ENCODE results near the gene P3H3.
A peak's percentile ranks its signal among the peaks of the same experiment; 100 is the strongest.

The P3H3 gene

DNA sequence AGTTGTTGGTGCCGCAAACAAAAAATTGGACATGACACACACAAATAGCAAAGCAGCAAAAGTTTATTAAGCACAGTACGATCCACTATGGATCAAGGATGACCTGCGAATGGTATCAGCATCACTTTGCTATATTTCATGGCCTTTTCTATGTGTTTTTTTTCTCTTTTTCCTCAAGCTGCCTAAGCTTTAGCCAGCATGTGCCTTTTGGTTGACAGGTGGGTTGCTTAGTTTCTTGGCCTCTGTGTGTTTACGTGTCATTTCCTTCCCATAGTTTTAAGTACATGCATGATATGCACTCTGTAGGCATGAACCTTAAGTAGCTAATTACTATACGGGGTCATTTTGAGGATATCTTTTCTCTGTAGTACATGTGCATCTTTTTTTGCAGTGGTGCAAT, 29.1 kb upstream of the P3H3 start:
- no peak overlapping the region for H3K27ac ChIP-seq
- no peak for DNase-seq (ENCODE audit: low read depth, low spot score)

DNA sequence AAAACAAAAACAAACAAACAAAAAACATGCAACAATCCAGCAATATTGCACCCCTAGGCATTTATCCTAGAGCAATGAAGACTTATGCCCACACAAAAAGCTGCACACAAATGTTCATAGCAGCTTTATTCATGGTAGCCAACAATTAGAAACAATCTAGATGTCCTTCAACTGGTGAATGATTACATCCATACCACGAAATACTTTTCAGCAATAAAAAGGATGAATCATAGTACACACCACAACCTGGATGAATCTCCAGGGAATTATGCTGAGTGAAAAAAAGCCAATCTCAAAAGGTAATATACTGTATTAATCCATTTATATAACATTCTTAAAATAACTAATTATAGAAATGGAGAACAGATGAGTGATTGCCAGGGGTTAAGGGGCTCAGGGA, 21.0 kb upstream of the P3H3 start:
- DNase-seq (ENCODE audit: low read depth, low spot score): no peak
- H3K27ac ChIP-seq: no peak overlapping the region

DNA sequence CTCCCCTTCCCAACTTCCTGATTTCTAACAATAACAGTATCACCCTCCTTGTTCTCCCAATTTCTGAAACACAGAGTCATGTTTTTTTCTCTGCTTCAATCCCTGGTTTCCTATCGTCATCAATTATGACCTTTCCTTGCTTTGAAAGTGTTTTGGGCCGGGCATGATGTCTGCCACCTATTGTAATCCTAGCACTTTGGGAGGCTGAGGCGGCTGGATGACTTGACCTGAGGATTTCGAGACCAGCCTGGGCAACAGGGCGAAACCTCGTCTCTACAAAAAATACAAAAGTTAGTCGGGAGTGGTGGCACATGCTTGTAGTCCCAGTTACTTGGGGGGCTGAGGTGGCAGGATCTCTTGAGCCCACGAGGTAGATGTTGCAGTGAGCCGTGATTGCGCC, 19.2 kb upstream of the P3H3 start:
- DNase-seq (ENCODE audit: low read depth, low spot score): no peak
- H3K27ac ChIP-seq: no peak overlapping the region

DNA sequence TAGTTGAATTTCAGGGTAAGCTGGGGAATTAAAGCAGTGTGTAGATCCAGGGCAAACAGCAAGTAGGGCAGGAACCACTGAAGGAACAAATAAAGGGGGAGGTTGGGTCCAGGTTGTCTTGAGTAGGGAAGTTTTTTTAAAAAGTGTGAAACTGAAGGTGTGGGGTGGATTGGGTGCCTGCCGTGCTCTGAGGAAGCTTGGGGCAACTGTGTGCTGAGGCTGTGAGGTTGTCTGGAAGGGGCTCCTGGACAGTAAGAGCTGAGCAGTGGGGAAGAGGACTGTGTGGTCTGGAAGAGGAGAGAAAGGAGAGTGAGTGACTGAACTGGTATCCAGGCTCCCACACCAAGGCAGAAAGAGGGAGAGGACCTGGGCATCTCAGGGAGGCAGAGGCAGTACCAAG, 17.4 kb upstream of the P3H3 start:
- no peak for DNase-seq (ENCODE audit: low read depth, low spot score)
- no peak overlapping the region for H3K27ac ChIP-seq

DNA sequence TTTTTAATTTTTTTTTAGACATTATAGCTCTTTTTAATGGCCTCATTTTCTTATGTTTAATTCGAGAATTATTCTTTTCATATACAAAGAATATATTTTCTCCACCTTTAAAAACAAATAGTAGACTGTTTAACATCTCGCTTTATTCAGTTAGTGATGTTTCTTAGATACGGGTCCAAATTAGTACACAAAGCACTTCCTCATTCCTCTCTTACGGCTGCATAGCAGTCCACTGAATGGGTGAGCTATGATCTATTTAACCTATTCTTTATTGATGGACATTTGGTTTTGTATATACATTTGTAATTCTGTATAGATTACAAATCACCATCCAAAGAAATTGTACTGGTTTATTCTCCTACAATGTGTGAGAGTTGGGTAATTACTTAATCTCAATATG, 14.8 kb upstream of the P3H3 start:
- H3K27ac ChIP-seq: no peak overlapping the region
- DNase-seq (ENCODE audit: low read depth, low spot score): no peak

DNA sequence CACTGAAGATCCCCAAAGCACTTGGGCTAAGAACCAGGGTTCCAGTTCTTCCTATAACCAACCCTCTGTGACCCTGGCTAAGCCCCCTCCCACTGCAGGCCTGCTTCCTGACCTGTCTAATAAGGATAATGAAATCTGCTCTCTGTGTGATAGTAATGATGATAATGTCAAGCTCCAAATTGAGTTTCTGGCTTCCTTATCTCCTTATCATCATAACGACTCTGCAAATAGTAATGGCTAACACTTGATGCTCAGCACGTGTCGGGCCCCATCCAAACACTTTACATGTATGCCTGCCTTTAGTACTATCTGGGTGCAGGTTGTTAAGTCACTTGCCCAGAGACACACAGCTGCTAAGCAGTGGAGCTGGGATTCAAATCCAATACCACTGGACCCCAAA, 11.6 kb upstream of the P3H3 start:
- H3K27ac ChIP-seq: no peak overlapping the region
- DNase-seq (ENCODE audit: low read depth, low spot score): no peak

DNA sequence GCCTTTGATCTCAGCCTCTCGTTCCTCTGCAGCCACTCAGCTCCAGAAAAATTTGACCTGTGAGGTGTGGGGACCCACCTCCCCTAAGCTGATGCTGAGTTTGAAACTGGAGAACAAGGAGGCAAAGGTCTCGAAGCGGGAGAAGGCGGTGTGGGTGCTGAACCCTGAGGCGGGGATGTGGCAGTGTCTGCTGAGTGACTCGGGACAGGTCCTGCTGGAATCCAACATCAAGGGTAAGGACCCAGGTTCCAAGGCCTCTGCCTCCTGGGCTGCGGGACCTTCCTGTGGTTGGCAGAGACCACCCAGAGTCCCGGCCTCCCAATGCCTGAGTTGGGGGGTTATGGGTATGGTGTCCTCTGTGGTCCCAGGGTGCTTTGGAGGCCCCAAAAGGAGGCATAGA, 11.1 kb upstream of the P3H3 start:
- no peak overlapping the region for H3K27ac ChIP-seq
- no peak for DNase-seq (ENCODE audit: low read depth, low spot score)

DNA sequence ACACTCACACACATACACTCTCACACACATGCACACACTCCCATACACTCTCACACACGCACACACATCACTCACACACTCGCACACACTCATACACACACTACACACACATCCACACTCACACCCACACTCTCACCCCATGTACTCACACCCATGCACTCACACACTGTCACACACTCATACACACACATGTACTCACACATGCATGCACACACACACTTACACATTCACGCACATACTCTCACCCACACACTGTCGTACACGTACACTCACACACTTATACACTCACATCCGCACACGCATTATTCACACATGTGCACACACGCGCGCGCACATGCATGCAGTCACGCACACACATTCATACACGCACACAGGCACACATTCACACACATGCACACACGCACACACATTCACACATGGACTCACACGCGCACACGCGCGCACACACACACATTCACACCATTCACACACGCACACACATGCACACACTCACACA, 10.5 kb upstream of the P3H3 start:
- no peak overlapping the region for H3K27ac ChIP-seq
- no peak for DNase-seq (ENCODE audit: low read depth, low spot score)

DNA sequence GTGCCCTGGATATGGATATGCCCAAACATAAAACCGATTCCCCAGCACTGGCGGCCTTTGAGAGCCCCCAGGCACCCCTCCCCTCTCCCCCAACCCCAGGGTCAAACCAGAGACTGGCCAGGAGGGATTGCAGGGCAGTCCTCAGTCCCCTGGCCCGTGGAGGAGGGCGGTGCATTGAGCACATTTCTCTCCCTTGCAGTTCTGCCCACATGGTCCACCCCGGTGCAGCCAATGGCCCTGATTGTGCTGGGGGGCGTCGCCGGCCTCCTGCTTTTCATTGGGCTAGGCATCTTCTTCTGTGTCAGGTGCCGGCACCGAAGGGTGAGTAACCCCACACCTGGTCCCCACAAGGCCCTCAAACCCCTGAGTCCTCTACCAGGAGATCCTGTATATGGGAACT, 10.0 kb upstream of the P3H3 start:
- DNase-seq (ENCODE audit: low read depth, low spot score): no peak
- no peak overlapping the region for H3K27ac ChIP-seq

DNA sequence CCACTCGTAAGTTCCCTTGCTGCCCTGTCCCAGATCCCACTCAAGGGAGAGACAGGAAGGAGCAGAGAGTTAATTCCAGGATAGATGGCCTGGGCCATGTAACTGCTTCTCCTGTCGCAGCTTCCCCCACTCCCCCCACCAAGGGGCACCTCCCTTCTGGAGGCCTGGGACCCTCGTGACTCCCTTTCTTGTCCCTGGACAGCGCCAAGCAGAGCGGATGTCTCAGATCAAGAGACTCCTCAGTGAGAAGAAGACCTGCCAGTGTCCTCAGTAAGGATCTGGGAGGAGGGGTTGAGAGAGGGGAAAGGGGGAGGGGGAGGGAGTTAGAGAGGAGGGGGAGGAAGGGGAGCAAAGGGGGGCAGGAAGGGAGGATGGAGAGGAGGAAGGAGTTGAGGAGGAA, 9.6 kb upstream of the P3H3 start:
- no peak for DNase-seq (ENCODE audit: low read depth, low spot score)
- H3K27ac ChIP-seq: no peak overlapping the region

DNA sequence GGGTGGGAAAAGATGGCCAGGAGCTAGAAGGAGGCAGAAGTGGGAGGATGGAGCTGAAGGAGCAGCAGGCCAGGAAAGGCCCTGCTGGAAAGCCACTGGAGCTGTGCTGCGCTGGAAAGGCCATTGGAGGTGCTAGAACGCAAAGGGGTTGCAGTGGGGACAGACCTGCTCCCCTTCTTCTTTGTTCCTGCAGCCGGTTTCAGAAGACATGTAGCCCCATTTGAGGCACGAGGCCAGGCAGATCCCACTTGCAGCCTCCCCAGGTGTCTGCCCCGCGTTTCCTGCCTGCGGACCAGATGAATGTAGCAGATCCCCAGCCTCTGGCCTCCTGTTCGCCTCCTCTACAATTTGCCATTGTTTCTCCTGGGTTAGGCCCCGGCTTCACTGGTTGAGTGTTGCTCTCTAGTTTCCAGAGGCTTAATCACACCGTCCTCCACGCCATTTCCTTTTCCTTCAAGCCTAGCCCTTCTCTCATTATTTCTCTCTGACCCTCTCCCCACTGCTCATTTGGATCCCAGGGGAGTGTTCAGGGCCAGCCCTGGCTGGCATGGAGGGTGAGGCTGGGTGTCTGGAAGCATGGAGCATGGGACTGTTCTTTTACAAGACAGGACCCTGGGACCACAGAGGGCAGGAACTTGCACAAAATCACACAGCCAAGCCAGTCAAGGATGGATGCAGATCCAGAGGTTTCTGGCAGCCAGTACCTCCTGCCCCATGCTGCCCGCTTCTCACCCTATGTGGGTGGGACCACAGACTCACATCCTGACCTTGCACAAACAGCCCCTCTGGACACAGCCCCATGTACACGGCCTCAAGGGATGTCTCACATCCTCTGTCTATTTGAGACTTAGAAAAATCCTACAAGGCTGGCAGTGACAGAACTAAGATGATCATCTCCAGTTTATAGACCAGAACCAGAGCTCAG, 8.8 kb upstream of the P3H3 start:
- no peak for DNase-seq (ENCODE audit: low read depth, low spot score)
- H3K27ac ChIP-seq: no peak overlapping the region

DNA sequence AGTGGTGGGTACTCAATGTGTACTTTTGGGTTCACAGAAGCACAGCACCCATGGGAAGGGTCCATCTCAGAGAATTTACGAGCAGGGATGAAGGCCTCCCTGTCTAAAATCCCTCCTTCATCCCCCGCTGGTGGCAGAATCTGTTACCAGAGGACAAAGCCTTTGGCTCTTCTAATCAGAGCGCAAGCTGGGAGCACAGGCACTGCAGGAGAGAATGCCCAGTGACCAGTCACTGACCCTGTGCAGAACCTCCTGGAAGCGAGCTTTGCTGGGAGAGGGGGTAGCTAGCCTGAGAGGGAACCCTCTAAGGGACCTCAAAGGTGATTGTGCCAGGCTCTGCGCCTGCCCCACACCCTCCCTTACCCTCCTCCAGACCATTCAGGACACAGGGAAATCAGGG, 8.0 kb upstream of the P3H3 start:
- DNase-seq (ENCODE audit: low read depth, low spot score): no peak
- no peak overlapping the region for H3K27ac ChIP-seq

DNA sequence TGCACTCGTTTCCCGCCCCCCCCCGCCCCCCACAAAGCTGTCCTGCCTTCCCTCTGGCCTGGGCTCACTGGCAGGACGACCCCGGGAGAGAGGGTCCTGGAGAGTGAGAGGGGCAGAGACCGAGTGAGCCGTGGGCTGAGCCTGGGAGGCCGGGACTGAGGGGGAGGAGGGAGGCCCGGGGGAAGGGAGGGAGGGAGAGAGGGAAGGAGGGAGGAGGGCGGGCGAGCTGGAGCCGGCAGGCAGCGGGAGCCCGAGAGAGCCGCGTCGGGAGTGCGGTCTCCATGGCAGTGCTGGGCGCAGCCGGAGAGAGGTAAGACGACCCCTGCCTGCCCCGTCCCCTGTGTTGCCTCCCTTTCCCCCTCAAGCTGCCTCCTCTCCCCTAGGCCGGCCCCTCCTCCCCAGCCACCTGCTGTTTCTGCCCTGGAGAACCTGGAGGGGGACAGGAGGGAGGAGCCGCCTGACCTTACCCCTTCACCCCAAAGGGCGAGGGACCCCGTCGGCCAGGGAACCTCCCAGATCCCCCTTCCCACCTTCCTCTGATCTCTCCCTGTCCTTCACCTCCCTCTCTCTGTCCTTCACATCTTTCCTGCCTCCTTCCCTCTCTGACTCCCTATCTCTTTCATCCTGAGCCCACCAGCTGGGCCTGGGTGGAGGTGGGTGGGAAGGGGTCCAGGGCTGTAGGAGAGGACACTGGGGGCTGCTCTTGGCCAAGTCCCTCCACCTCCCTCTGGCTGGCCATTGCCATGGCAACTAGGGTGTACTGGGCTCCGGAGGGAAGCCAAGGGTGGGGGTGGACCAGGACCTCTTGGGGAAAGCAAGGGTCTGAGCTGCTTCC, 6.4 kb upstream of the P3H3 start, which contains the start of gene GPR162:
GPR162 (plus strand) TSS at position 231 of the 835 bp plus-strand sequence. CDS start 2,078 bp downstream, outside the sequence.
- no peak within 1 kb of the TSS for H3K27ac ChIP-seq

DNA sequence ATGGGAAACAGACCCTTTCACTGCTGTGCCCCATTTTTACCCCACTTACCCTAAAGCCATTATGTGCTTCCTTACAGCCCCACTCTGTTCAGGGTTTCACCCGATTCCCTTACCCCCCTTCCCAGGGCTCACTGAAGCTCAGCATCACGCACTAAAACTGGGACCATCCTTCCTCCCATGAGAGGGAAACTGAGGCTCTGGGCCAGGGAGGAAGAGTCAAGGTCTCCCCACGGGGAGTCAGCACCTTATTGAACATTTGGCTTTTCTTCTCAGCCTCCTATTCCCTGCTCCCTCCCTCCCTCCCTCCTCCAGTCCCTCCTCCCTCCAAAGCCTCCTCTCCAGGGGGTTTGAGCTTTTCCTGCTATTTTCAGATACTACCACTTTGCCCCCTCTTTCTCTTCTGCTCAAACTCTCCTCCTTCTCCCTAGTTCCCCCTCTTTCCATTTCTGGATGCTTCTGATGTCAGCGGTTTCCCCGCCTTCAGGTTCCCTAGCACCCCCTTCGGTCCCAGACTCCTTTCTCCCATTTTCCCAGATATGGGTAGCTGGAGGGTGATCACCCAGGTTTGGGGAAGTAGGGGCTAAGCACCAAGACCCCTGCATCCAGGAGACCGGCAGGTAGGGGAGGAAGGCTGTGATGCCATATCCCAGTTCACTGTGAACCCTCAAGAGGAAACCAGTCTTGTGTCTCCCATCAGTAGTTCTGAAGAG, 5.6 kb upstream of the P3H3 start:
- DNase-seq (ENCODE audit: low read depth, low spot score): no peak
- no peak overlapping the region for H3K27ac ChIP-seq

More for the DNA sequence above, 6.4 kb upstream of the P3H3 start, which contains the start of gene GPR162:
- DNase-seq (ENCODE audit: low read depth, low spot score): no peak

DNA sequence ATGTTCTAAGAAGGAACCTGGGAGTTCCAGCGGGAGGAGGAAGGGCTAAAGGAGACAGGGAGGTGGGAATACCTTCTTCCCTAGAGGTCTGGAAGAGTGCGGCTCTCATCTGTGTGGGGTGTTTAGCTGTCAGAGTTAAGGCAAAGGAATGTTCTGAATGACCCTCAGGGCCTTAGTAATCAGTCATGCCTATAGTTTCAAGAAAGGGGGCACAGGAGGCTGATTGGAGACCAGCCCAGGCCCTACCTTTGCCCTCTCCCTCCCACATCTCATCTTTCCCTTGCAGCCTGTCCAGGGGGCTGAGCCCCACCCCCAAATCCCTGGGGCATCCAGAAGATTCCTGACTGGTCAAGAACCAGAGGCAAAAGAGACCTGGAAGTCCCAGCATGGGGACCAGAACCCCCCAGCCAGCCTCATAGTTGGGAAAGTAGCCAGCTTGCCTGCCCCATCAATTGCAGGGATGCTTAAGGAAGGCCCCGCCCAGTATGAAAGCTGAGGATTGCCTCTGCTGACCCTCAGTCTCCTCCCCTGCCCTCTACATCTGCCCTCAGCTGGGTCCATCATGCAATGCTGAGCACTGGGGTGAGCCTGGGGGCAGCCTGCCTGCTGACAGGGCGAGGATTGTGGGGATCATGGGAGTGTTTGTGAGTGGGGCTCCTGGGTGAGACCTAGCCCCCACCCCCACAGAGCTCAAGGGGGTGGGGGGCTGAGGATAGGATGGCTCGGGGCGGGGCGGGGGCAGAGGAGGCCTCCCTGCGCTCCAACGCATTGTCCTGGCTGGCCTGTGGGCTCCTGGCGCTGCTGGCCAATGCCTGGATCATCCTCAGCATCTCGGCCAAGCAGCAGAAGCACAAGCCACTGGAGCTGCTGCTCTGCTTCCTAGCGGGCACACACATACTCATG, 4.8 kb upstream of the P3H3 start:
- H3K27ac ChIP-seq: no peak overlapping the region
- no peak for DNase-seq (ENCODE audit: low read depth, low spot score)

DNA sequence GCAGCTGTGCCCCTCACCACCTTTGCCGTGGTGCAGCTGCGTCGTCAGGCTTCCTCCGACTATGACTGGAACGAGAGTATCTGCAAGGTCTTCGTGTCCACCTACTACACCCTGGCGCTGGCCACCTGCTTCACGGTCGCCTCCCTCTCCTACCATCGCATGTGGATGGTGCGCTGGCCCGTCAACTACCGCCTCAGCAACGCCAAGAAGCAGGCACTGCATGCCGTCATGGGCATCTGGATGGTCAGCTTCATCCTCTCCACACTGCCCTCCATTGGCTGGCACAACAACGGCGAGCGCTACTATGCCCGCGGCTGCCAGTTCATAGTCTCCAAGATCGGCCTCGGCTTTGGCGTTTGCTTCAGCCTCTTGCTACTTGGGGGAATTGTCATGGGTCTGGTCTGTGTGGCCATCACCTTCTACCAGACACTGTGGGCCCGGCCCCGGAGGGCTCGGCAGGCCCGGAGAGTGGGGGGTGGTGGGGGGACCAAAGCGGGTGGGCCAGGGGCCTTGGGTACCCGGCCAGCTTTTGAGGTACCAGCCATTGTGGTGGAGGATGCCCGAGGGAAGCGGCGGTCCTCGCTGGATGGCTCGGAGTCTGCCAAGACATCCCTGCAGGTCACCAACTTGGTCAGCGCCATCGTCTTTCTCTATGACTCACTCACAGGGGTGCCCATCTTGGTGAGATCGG, 4.0 kb upstream of the P3H3 start:
- no peak for DNase-seq (ENCODE audit: low read depth, low spot score)

DNA sequence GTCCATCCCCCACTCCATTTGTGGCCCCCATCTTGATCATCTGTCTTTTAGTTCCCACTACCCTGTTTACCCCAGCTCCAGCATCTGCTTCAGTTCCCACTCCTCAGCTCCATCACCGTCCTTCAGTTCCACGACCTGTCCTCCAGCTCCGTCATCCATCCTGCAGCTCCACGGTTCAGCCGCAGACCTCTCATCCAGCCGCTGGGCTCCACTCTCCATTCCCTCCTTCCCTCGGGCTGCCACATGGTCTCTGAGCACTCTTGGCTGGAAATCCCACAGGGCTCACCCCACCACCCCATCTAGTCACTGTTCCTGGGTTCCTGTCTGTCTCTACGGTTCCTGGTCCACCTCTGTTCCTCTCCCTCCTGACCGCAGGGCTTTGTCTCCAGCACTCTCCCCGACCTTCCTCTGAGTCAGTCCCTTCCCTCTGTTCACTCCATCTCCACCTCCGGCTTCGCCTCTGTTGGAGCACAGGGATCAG, 3.3 kb upstream of the P3H3 start:
- DNase-seq (ENCODE audit: low read depth, low spot score): no peak
- no peak overlapping the region for H3K27ac ChIP-seq

More for the DNA sequence above, 4.0 kb upstream of the P3H3 start:
- no peak overlapping the region for H3K27ac ChIP-seq

DNA sequence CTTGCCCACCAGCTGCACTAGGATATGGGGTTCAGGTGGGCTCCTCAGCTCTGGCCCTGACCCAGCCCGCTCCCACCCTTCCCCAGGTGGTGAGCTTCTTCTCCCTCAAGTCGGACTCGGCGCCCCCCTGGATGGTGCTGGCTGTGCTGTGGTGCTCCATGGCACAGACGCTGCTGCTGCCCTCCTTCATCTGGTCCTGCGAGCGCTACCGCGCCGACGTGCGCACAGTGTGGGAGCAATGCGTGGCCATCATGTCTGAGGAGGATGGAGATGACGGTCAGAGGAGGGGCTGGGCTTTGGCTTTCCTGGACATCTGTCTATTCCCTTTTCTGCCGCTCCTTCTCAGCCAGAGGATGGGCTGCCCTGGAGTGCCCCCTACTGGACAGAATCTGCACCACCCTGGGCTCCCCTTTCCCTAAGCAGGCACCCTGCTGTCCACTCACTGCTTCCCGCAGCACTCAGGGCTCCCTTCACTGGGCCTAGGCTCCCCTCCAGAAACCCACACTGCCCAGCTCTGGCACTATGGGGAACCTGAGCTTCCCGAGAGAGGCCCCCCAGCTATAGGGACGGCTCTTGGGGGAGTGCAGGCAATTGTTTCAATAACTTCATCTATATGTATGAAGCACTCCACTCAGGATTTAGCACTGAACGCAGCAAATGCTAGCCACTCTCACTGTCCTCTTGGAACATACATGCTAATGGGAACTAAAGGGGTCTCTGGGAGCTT, 2.6 kb upstream of the P3H3 start:
- H3K27ac ChIP-seq: no peak overlapping the region
- DNase-seq (ENCODE audit: low read depth, low spot score): peak; percentile 20
